Smooth muscle cell (in vitro differentiated cells): Measurements from ENCODE around the gene MNT. TPM values are rescaled to one million over a fixed set of nuclear protein-coding genes. Genes with fewer than 3 reads are reported as not detected.
A peak's percentile ranks its signal among the peaks of the same experiment; 100 is the strongest.

Source experiments
- DNase-seq: peaks from one replicate; lab custom pipeline; 2025; ENCODE audit not compliant: unreplicated experiment; lab: John Stamatoyannopoulos, UW
- H2AFZ ChIP-seq: fragments of 200-600 bp; sonication (generic); 2 replicates; pipeline ENCODE4 v1.6.0; 2016; ENCODE audit warnings: antibody characterized with exemption, low read depth, mild to moderate bottlenecking
- H3F3A ChIP-seq: fragments of 200-600 bp; sonication (generic); 2 replicates; pipeline ENCODE4 v1.6.0; 2017; ENCODE audit warnings: antibody characterized with exemption, low read depth
- H3K27ac ChIP-seq: fragments of 200-600 bp; sonication (generic); 2 replicates; pipeline ENCODE4 v1.5.1; 2016; ENCODE audit warnings: low read depth, mild to moderate bottlenecking
- H3K27me3 ChIP-seq: fragments of 200-600 bp; sonication (generic); 2 replicates; pipeline ENCODE4 v1.6.1; 2016; ENCODE audit warnings: low read depth, mild to moderate bottlenecking
- H3K36me3 ChIP-seq: fragments of 200-600 bp; sonication (generic); 2 replicates; pipeline ENCODE4 v1.5.1; 2016; ENCODE audit warnings: low read depth
- H3K4me1 ChIP-seq: fragments of 200-600 bp; sonication (generic); 2 replicates; pipeline ENCODE4 v1.5.1; 2016; ENCODE audit warnings: low read depth
- H3K4me2 ChIP-seq: fragments of 200-600 bp; sonication (generic); 2 replicates; pipeline ENCODE4 v1.6.0; 2016; ENCODE audit warnings: mild to moderate bottlenecking
- H3K4me3 ChIP-seq: fragments of 200-600 bp; sonication (generic); 2 replicates; pipeline ENCODE4 v1.5.1; 2016; ENCODE audit warnings: mild to moderate bottlenecking
- H3K79me2 ChIP-seq: fragments of 200-600 bp; sonication (generic); 2 replicates; pipeline ENCODE4 v1.6.0; 2016; ENCODE audit warnings: low read depth, mild to moderate bottlenecking
- H3K9ac ChIP-seq: fragments of 200-600 bp; sonication (generic); 2 replicates; pipeline ENCODE4 v1.6.0; 2016; ENCODE audit warnings: low read depth
- H3K9me3 ChIP-seq: fragments of 200-600 bp; sonication (generic); replicated peaks from 2 replicates; pipeline ENCODE4 v1.5.1; 2016; ENCODE audit warnings: low read depth
- H4K20me1 ChIP-seq: fragments of 200-600 bp; sonication (generic); 2 replicates; pipeline ENCODE4 v1.6.0; 2016; ENCODE audit warnings: low read depth
- CTCF ChIP-seq: fragments of 200-600 bp; sonication (generic); IDR thresholded peaks from 2 replicates; pipeline ENCODE4 v1.5.1; 2017; ENCODE audit warnings: borderline replicate concordance, mild to moderate bottlenecking, antibody characterized with exemption; ENCODE audit not compliant: insufficient read depth, poor library complexity, severe bottlenecking
- WGBS: methylation state at CpG from one replicate; pipeline ENCODE4 v1.1.7; 2016; ENCODE audit warnings: low lambda C conversion rate; 5-methylcytosine and 5-hydroxymethylcytosine counted together
- polyA plus RNA-seq: library from polyadenylated mRNA; unstranded; fragments of >200 nt; fragmentation: Nextera tagmentation; extraction: Ambion mirVana; gene quantifications from 2 replicates; pipeline ENCODE4 v1.2.1, GENCODE V29; 2016
- total RNA-seq: library from RNA; depleted of rRNA; stranded (reverse); fragments of >200 nt; gene quantifications from 2 replicates; pipeline ENCODE4 v1.2.3, GENCODE V29; 2014

MNT gene
- total and polyA plus RNA-seq, 2 experiments from 2014 or later = 5.7 to 12.8 TPM

GRCh38 chr17:2396568-2397246 is 4.2 kb downstream of the MNT start:
- Histone ChIP-seq H3K36me3 (no peaks in the 10 kb centered on the region), H3K4me2 (peak overlapping the region; percentile 98), H3K4me1 (peaks cover 44% of the 10 kb centered on the region), H3F3A (peaks cover 45% of the 10 kb centered on the region), H2AFZ (no peak overlapping the region), H3K9me3 (no peaks in the 10 kb centered on the region), H3K27me3 (no peaks in the 10 kb centered on the region), H3K9ac (peak overlapping the region; percentile 76), H3K27ac (peak overlapping the region; percentile 99), H3K79me2 (peaks cover 43% of the 10 kb centered on the region), H3K4me3 (peak overlapping the region; percentile 38), H4K20me1 (peaks cover 35% of the 10 kb centered on the region)
- DNase-seq = peak; percentile 87
- no peak for TF ChIP-seq CTCF
- WGBS = 6% methylated on average over 34 of the region's 34 CpGs

GRCh38 chr17:2396192-2396567 is 4.7 kb downstream of the MNT start:
- peaks cover 50% of the 10 kb centered on the region for H3F3A ChIP-seq
- WGBS = 59% methylated on average over 7 of the region's 7 CpGs
- TF ChIP-seq CTCF = no peak
- H3K4me3 ChIP-seq = peak overlapping the region; percentile 38
- H3K4me1 ChIP-seq = peaks cover 45% of the 10 kb centered on the region
- H3K27ac ChIP-seq = peak overlapping the region; percentile 99
- H3K4me2 ChIP-seq = peak overlapping the region; percentile 98
- no peak for DNase-seq
- H3K79me2 ChIP-seq = peaks cover 48% of the 10 kb centered on the region
- peak overlapping the region; percentile 76 for H3K9ac ChIP-seq
- H2AFZ ChIP-seq = no peak overlapping the region
- no peaks in the 10 kb centered on the region for H3K9me3 ChIP-seq
- H4K20me1 ChIP-seq = peaks cover 40% of the 10 kb centered on the region
- no peaks in the 10 kb centered on the region for H3K27me3 ChIP-seq
- no peaks in the 10 kb centered on the region for H3K36me3 ChIP-seq

- Histone ChIP-seq H3K9me3 (no peaks in the 10 kb centered on the region), H3K4me1 (peaks cover 45% of the 10 kb centered on the region), H3K36me3 (no peaks in the 10 kb centered on the region), H2AFZ (no peak overlapping the region), H4K20me1 (peaks cover 47% of the 10 kb centered on the region), H3K4me2 (peak overlapping the region; percentile 98), H3F3A (peaks cover 55% of the 10 kb centered on the region), H3K27me3 (no peaks in the 10 kb centered on the region), H3K9ac (no peak overlapping the region), H3K79me2 (peaks cover 55% of the 10 kb centered on the region), H3K4me3 (peak overlapping the region; percentile 38), H3K27ac (peak overlapping the region; percentile 99)
- DNase-seq = peak; percentile 23
- WGBS = 70% methylated on average over 22 of the region's 28 CpGs
- TF ChIP-seq CTCF = no peak
Observed at GRCh38 chr17:2395258-2396181, 5.3 kb downstream of the MNT start.
